HCT116 (cell line): ENCODE results near the gene ALB. TPM values are rescaled to one million over a fixed set of nuclear protein-coding genes. Genes with fewer than 3 reads are reported as not detected.

Experiments
- ATAC-seq: fragments of 200-7000 bp; cut with Tn5 transposase; 2 replicates; pipeline ENCODE4 v1.9.1; 2020; ENCODE audit warnings: mild to moderate bottlenecking, moderate library complexity
- BruUV-seq: library from RNA; stranded (reverse); fragments of 400-500 nt; replicated peaks from 2 replicates; lab custom pipeline; 2021; lab: Mats Ljungman, UMichigan
- CTCF ChIA-PET: fragments of 300-600 bp; sonication (Branson Sonifier 250); formaldehyde crosslinking; loops from one replicate; lab custom pipeline; 2021; ENCODE audit warnings: antibody characterized with exemption; lab: Charles Lee
- POLR2A ChIA-PET: fragments of 300-600, 350-600 bp; sonication (Branson Sonifier 250); formaldehyde crosslinking; loops from one replicate; lab custom pipeline; 2021; ENCODE audit warnings: antibody characterized with exemption; lab: Charles Lee
- RAD21 ChIA-PET, 2 experiments: fragments of 300-600 bp; sonication (Branson Sonifier 250); formaldehyde crosslinking; loops; one replicate each; lab custom pipeline; 2023; ENCODE audit warnings: low total read pairs in 2 of 2; ENCODE audit not compliant: uncharacterized antibody in 2 of 2, unreplicated experiment in 2 of 2, low non-redundant PET in 1 of 2; lab: Charles Lee
- DNase-seq: peaks from one replicate; pipeline ENCODE4 v3.0.0-alpha.2; 2010; ENCODE audit warnings: low read depth, low spot score
- H2AFZ ChIP-seq: fragments of 200-600 bp; shearing (Covaris generic), sonication (generic); 2 replicates; pipeline ENCODE4 v1.6.1; 2017; ENCODE audit warnings: low read depth, mixed run types, mixed read lengths, antibody characterized with exemption, low read length; ENCODE audit not compliant: poor library complexity, severe bottlenecking
- H3K27ac ChIP-seq: 2 replicates; pipeline ENCODE4 v1.5.1; 2012; ENCODE audit warnings: low read depth, low read length
- H3K27me3 ChIP-seq: fragments of 200-600 bp; sonication (generic); 2 replicates; pipeline ENCODE4 v1.6.1; 2016; ENCODE audit warnings: mixed run types, low read length, mixed read lengths; ENCODE audit not compliant: insufficient read depth
- H3K36me3 ChIP-seq, 2 experiments: fragments of 200-500 bp in 1 of 2; fragments of 200-600 bp in 1 of 2; sonication (Bioruptor generic) in 1 of 2; sonication (generic) in 1 of 2; 2 replicates each; pipeline versions ENCODE4 v1.5.1 to v1.6.1; 2014 to 2016; ENCODE audit warnings: low read length in 2 of 2, inconsistent platforms in 1 of 2, mixed read lengths in 1 of 2, mixed run types in 1 of 2; ENCODE audit not compliant: insufficient read depth in 2 of 2, control insufficient read depth in 1 of 2
- H3K4me1 ChIP-seq, 2 experiments: fragments of 200-600 bp in 1 of 2; sonication (generic) in 1 of 2; 2 replicates each; pipeline versions ENCODE4 v1.5.1 to v1.6.1; 2012 to 2017; ENCODE audit warnings: low read length in 2 of 2, inconsistent platforms in 1 of 2, mild to moderate bottlenecking in 1 of 2, mixed read lengths in 1 of 2, mixed run types in 1 of 2, moderate library complexity in 1 of 2; ENCODE audit not compliant: insufficient read depth in 2 of 2, control insufficient read depth in 1 of 2
- H3K4me2 ChIP-seq: fragments of 200-600 bp; sonication (generic); 2 replicates; pipeline ENCODE4 v1.6.1; 2017; ENCODE audit warnings: mixed run types, low read length, mixed read lengths
- H3K4me3 ChIP-seq, 2 experiments: fragments of 200-600 bp in 1 of 2; sonication (generic) in 1 of 2; replicated peaks in 1 of 2; 2 replicates each; pipeline ENCODE4 v1.5.1; 2011 to 2016; ENCODE audit warnings: low read length in 2 of 2, control low read depth in 1 of 2, low read depth in 1 of 2, mild to moderate bottlenecking in 1 of 2, mixed read lengths in 1 of 2, mixed run types in 1 of 2
- H3K79me2 ChIP-seq: fragments of 200-600 bp; sonication (generic); 2 replicates; pipeline ENCODE4 v1.6.1; 2017; ENCODE audit warnings: mild to moderate bottlenecking, mixed run types, low read length, moderate library complexity, mixed read lengths; ENCODE audit not compliant: insufficient read depth
- H3K9ac ChIP-seq: fragments of 200-600 bp; sonication (generic); 2 replicates; pipeline ENCODE4 v1.6.1; 2016; ENCODE audit warnings: low read length, mixed read lengths
- H3K9me2 ChIP-seq: fragments of 200-600 bp; sonication (generic), shearing (Covaris generic); 2 replicates; pipeline ENCODE4 v1.6.1; 2017; ENCODE audit warnings: mixed run types, mild to moderate bottlenecking, moderate library complexity; ENCODE audit not compliant: insufficient read depth
- H3K9me3 ChIP-seq, 2 experiments: fragments of 200-500 bp in 1 of 2; fragments of 200-600 bp in 1 of 2; sonication (Bioruptor generic) in 1 of 2; sonication (generic) in 1 of 2; 2 replicates each; pipeline ENCODE4 v1.6.1; 2014 to 2017; ENCODE audit warnings: low read length in 2 of 2, mixed read lengths in 2 of 2, inconsistent platforms in 1 of 2, low read depth in 1 of 2, mild to moderate bottlenecking in 1 of 2, mixed run types in 1 of 2, moderate library complexity in 1 of 2; ENCODE audit not compliant: control insufficient read depth in 1 of 2, insufficient read depth in 1 of 2
- H4K20me1 ChIP-seq: fragments of 200-600 bp; sonication (generic), shearing (Covaris generic); 2 replicates; pipeline ENCODE4 v1.6.1; 2017; ENCODE audit warnings: mixed run types, mild to moderate bottlenecking, moderate library complexity; ENCODE audit not compliant: insufficient read depth
- CBX3 ChIP-seq: IDR thresholded peaks from 2 replicates; pipeline ENCODE4 v1.6.1; 2012; ENCODE audit warnings: low read depth
- SIN3A ChIP-seq: IDR thresholded peaks from 2 replicates; pipeline ENCODE4 v1.6.1; 2012; ENCODE audit warnings: low read depth
- SRF ChIP-seq: IDR thresholded peaks from 2 replicates; pipeline ENCODE4 v1.6.1; 2012; ENCODE audit warnings: low read depth
- YY1 ChIP-seq: IDR thresholded peaks from 2 replicates; pipeline ENCODE4 v1.6.1; 2011; ENCODE audit warnings: low read length, low read depth, moderate library complexity, mild to moderate bottlenecking; ENCODE audit not compliant: insufficient replicate concordance; ENCODE audit errors: extremely low read depth
- intact Hi-C: fragments of 100-400 bp; cut with micrococcal nuclease; formaldehyde crosslinking; loops from 2 replicates; pipeline ENCODE4 v1.10.0; 2022
- total RNA-seq: library from RNA; stranded (reverse); gene quantifications from one replicate; pipeline ENCODE4 v1.2.1, GENCODE V29; 2021; ENCODE audit not compliant: unreplicated experiment
- TF ChIP-seq, protein P1 (sequence below), 3 experiments: fragments of 200-600 bp in 1 of 3; sonication (generic) in 1 of 3; IDR thresholded peaks in 2 of 3; conservative IDR thresholded peaks in 1 of 3; 2 replicates each; pipeline ENCODE4 v1.5.1; 2012 to 2017; ENCODE audit warnings: low read depth in 2 of 3, low read length in 2 of 3, antibody characterized with exemption in 1 of 3, borderline replicate concordance in 1 of 3, control low read depth in 1 of 3, mild to moderate bottlenecking in 1 of 3, mixed read lengths in 1 of 3, mixed run types in 1 of 3, moderate library complexity in 1 of 3; ENCODE audit not compliant: insufficient read depth in 1 of 3
- TF ChIP-seq, protein P2 (sequence below): IDR thresholded peaks from 2 replicates; pipeline ENCODE4 v1.6.1; 2011; ENCODE audit warnings: mild to moderate bottlenecking, low read length, moderate library complexity; ENCODE audit not compliant: insufficient replicate concordance; ENCODE audit errors: extremely low read depth

Gene ALB
- total RNA-seq, 1 experiment from 2014 or later, result 26.7 TPM

DNA sequence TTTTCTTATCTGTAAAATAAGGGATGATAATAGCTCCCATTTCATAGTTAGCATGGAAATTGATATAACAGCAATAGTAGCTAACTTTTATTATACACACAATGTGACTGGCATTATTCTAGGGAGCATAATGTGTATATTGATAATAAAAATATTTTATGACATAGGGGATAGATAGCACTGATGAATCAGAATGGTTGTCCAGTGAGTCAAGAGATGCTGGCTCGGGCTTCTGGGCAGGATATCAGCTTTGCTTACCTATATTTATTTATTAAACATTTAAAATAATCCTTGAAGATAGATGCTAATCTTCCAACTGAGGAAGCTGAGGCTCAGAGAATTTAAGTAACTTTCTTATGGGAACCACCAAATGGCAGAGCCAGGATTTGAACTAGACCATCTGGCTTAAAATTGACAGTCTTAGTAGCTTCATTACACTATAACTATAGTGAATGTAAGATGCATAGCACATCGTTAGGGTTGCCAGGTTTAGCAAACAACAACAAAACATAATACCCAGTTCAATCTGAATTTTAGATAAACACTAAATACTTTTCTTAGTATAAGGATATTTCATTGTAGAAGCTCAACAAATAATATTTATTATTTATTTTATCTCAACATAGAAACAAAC lies 34.6 kb downstream of the ALB start (continued):
- TF ChIP-seq, protein P1, sequence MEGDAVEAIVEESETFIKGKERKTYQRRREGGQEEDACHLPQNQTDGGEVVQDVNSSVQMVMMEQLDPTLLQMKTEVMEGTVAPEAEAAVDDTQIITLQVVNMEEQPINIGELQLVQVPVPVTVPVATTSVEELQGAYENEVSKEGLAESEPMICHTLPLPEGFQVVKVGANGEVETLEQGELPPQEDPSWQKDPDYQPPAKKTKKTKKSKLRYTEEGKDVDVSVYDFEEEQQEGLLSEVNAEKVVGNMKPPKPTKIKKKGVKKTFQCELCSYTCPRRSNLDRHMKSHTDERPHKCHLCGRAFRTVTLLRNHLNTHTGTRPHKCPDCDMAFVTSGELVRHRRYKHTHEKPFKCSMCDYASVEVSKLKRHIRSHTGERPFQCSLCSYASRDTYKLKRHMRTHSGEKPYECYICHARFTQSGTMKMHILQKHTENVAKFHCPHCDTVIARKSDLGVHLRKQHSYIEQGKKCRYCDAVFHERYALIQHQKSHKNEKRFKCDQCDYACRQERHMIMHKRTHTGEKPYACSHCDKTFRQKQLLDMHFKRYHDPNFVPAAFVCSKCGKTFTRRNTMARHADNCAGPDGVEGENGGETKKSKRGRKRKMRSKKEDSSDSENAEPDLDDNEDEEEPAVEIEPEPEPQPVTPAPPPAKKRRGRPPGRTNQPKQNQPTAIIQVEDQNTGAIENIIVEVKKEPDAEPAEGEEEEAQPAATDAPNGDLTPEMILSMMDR (IDR thresholded peaks at IDR 0.05 in 2 of 3, conservative IDR thresholded peaks at IDR 0.05 in 1 of 3; ENCODE audit: borderline replicate concordance in 1 of 3, insufficient read depth in 1 of 3, low read depth in 2 of 3, low read length in 2 of 3), result no peak
- TF ChIP-seq, protein P2, sequence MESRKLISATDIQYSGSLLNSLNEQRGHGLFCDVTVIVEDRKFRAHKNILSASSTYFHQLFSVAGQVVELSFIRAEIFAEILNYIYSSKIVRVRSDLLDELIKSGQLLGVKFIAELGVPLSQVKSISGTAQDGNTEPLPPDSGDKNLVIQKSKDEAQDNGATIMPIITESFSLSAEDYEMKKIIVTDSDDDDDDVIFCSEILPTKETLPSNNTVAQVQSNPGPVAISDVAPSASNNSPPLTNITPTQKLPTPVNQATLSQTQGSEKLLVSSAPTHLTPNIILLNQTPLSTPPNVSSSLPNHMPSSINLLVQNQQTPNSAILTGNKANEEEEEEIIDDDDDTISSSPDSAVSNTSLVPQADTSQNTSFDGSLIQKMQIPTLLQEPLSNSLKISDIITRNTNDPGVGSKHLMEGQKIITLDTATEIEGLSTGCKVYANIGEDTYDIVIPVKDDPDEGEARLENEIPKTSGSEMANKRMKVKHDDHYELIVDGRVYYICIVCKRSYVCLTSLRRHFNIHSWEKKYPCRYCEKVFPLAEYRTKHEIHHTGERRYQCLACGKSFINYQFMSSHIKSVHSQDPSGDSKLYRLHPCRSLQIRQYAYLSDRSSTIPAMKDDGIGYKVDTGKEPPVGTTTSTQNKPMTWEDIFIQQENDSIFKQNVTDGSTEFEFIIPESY, result no peak
- TF ChIP-seq SIN3A, result no peak

DNA sequence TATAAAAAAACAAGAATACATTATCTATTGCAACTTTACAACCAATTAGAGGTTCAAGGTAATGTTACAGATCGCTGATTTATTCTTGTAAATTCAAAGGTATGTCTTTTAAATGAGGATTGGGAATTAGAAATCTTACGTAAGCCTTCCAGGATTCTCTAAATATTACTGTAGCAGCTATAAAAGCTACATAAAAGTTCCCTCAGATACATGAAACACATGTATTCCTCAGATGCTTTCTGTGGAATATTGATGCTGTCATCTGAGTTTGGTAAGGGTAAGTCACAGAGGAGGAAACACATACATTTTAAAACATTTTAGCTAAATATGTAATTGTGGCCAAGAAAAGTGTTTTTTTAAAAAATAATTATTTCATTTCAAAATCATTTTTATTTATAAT lies 35.4 kb downstream of the ALB start:
- no peaks in the 10 kb centered on the region for H4K20me1 ChIP-seq
- H3K4me2 ChIP-seq, result no peak overlapping the region
- no peak overlapping the region for H3K9ac ChIP-seq
- H3K4me3 ChIP-seq, result no peak overlapping the region
- CTCF ChIA-PET, result no interaction called here
- no peaks in the 10 kb centered on the region for H3K36me3 ChIP-seq
- RAD21 ChIA-PET, result no interaction called here
- ATAC-seq, result no peak
- DNase-seq, result no peak
- H3K27me3 ChIP-seq, result no peaks in the 10 kb centered on the region
- H3K27ac ChIP-seq, result no peak overlapping the region
- no TSS peak for BruUV-seq
- H3K9me2 ChIP-seq, result no peaks in the 10 kb centered on the region
- TF ChIP-seq SIN3A, result no peak
- no peak for TF ChIP-seq YY1
- no peak for TF ChIP-seq SRF
- TF ChIP-seq CBX3, result no peak
- H3K9me3 ChIP-seq, result no peaks in the 10 kb centered on the region
- no peaks in the 10 kb centered on the region for H3K79me2 ChIP-seq
- H3K4me1 ChIP-seq, result no peaks in the 10 kb centered on the region
- no peak overlapping the region for H2AFZ ChIP-seq
- POLR2A ChIA-PET, result no interaction called here
- intact Hi-C loops, result no loop called here
